ENCODE results near the gene WNT3.
"Not testable (repeated sequence)": the region's sequence is repeated elsewhere in the genome, so short reads cannot be mapped to it uniquely, and the experiment has no call there.

The WNT3 gene

DNA sequence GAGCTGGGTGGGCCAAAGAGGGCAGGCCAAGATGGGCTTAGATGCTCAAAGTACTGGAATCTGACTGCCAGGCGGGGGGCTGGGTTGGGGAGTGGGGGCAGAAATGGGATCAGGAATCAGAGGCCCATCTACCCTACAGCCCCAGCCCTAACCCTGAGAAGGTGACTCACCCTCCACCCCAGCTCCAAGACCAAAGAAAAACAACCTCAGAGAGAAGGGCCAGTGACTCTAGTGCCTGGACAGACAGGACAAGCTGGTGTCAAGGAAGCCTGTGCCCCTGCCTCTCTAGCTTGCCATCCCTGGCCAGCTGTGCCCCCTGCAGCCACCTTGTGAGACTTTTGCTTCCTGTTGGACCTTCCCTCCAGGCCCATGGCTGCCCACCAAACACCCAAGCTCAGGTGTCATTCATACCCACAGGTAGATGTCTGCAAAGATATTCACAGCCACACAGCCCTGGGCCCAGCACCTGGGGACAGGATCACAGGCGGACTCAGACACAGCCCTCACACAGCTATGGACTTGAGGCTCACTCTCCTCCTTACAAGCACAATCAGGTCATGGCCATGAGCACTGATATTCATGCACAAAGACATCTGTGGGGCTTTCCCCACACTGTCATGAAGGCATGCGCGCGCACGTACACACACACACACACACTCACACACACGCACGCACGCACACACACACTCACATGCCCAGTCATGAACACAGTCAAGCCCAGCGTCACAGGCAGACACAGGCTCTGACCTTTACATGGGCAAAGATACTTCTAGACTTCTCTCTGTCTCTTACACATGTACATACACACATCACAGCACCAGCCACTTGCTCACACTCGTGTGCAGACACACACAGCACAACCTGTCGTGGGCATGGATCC lies 2.8 kb downstream of the WNT3 start:
- no peak for FAIRE-seq
- no peak for DNase-seq (ENCODE audit: extremely low spot score, insufficient read length, low read depth)

- FAIRE-seq (no peak), DNase-seq (ENCODE audit: extremely low spot score, insufficient read length, low read depth) (no peak)
These were observed 4.0 kb downstream of the WNT3 start for GRCh38 chr17:46814446-46814845.

- DNase-seq (ENCODE audit: extremely low spot score, insufficient read length, low read depth), result no peak
- FAIRE-seq, result no peak
These were observed 4.6 kb downstream of the WNT3 start for GRCh38 chr17:46813920-46814319.

DNA sequence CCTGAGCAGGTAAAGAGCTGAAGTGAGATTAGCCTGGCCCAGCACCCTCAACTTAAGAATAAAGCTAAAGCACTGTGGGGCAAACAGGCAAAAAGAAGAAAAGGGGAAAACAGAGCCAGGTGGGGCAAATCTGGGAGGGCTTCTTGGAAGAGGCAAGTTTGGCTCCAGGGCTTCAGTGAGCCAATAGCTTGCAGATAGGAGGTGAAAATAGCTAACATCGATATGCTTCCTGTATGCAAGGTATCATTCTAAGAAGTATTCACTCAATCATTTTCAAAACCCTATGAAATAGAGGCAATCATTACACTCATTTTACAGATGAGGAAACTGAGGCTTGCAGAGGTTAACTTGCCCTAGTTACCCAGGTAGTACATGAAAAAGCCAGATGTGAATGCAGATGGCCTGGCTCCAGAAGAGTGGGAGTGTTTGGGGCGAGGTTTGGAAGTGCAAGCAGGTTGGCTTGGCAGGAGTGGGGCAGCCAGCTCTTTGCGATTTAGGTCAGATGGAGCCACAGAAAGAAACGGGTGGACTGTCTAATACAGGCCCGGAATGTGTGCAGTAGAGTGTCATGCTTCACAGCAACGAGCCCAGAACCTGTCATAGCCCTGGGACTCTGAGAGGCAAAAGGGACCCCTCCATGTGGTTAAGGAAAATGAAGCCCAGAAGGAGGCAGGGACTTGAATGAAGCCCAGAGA lies 5.7 kb downstream of the WNT3 start:
- FAIRE-seq, result no peak
- DNase-seq (ENCODE audit: extremely low spot score, insufficient read length, low read depth), result no peak

GRCh38 chr17:46811978-46812583 lies 6.4 kb downstream of the WNT3 start:
- FAIRE-seq, result no peak
- no peak for DNase-seq (ENCODE audit: extremely low spot score, insufficient read length, low read depth)

GRCh38 chr17:46810837-46811236 lies 7.7 kb downstream of the WNT3 start:
- no peak for DNase-seq (ENCODE audit: extremely low spot score, insufficient read length, low read depth)
- no peak for FAIRE-seq

GRCh38 chr17:46809110-46809571 lies 9.4 kb downstream of the WNT3 start:
- no peak for FAIRE-seq
- DNase-seq (ENCODE audit: extremely low spot score, insufficient read length, low read depth), result no peak

DNA sequence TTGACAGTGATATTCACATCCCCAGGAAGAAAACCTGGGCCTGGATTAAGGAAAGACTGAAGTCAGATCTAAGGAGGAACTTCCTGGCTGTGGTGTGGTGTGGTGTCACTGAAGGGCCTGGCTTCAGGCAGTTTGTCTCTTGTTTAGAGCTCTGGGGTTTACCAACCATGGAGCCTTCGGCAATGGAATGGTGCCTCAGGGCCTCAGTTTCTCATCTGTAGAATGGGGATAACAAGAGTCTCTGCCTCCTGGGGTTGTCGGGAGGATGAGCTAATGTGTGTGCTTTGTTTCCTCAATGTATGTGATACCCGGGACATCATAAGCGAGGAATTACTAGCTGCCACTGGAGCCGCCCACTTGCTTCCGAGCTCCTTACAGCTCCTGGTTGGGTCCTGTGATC lies 12.7 kb downstream of the WNT3 start:
- DNase-seq (ENCODE audit: extremely low spot score, insufficient read length, low read depth), result no peak
- FAIRE-seq, result no peak

GRCh38 chr17:46803544-46803943 lies 14.9 kb downstream of the WNT3 start:
- DNase-seq (ENCODE audit: extremely low spot score, insufficient read length, low read depth) (no peak), FAIRE-seq (no peak)

DNA sequence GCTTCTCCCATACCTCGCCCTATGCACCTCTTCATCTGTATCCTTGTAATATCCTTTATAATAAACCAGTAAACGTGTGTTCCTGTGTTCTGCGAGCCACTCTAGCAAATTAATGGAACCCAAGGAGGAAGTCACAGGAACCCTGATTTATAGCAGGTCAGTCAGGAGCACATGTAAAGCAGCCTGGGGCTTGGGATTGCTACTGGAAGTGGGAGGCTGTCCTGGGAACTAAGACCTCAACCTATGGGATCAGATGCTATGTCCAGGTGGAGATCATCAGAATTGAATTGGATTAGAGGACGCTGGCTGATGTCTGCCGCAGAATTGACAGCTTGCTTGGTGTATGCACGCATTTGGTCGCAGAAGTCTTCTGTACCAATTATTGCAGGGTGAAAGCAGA lies 15.7 kb downstream of the WNT3 start:
- FAIRE-seq (no peak), DNase-seq (ENCODE audit: extremely low spot score, insufficient read length, low read depth) (no peak)

DNA sequence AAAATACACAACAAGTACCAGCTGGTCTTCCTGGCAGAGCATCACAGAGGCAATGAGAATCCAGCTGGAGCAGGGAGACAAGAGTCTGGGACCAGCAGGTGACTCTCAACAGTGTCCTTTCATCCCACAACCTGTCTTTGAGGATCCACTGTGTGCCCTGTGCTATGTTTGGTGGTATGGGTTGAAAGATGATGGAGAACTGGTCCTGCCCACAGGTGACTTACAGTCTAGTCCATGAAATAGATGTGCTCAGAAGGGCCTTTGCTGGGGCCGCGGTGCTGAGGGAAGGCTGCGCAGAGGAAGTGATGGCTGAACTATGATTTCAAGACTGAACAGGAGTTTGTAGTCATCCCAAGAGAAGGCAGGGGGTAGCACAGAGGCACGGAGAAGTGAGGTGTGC lies 17.9 kb downstream of the WNT3 start:
- FAIRE-seq (no peak), DNase-seq (ENCODE audit: extremely low spot score, insufficient read length, low read depth) (no peak)

- DNase-seq (ENCODE audit: extremely low spot score, insufficient read length, low read depth) (no peak), FAIRE-seq (no peak)
These were observed 21.4 kb downstream of the WNT3 start for GRCh38 chr17:46796956-46797530.

DNA sequence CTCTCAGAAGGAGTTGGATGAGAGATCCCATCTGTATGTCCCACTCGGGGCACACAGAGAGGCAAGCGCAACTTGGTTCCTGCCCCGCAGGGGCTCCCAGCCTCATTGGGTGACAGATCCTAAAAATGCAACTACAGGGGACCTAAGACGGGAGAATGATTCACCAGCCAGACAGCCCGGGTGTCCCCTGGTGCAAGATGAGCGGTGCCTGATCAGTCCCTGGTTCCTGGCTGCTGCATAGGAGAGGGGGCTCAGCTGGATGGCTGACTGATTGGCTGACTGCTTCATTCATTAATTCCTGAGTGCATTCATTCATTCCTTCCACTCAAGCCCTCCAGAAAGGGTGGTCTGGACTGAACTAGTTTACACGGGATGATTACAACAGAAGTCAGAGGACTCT lies 22.0 kb downstream of the WNT3 start:
- DNase-seq (ENCODE audit: extremely low spot score, insufficient read length, low read depth), result no peak
- FAIRE-seq, result no peak

DNA sequence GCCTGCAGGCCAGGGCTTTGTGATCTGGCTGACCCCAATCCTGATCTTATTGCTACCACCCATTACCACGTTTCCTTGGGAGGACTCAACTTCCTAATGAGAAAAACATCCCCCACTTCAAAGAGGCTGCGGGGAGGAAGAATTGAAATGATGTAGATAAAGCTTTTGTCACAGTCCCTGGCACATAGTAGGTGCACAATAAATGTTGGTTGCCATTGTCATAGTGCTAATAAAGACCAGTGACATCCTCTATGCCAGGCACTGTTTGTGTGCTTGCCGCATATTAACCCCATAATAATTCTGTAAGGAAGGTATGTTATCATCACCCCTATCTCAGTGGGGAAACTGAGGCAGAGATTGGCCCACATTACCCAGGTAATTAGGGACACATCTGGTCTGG lies 22.4 kb downstream of the WNT3 start:
- FAIRE-seq (no peak), DNase-seq (ENCODE audit: extremely low spot score, insufficient read length, low read depth) (no peak)

- no peak for DNase-seq (ENCODE audit: extremely low spot score, insufficient read length, low read depth)
These were observed 23.0 kb downstream of the WNT3 start for GRCh38 chr17:46795379-46795952.

GRCh38 chr17:46794318-46794717 lies 24.2 kb downstream of the WNT3 start:
- FAIRE-seq, result no peak
- DNase-seq (ENCODE audit: extremely low spot score, insufficient read length, low read depth), result no peak

More at GRCh38 chr17:46795379-46795952, 23.0 kb downstream of the WNT3 start:
- FAIRE-seq, result no peak

GRCh38 chr17:46793541-46793940 lies 25.0 kb downstream of the WNT3 start:
- DNase-seq (ENCODE audit: extremely low spot score, insufficient read length, low read depth) (no peak), FAIRE-seq (no peak)

- FAIRE-seq; DNase-seq (ENCODE audit: extremely low spot score, insufficient read length, low read depth): not testable (repeated sequence)
These were observed 25.5 kb downstream of the WNT3 start for GRCh38 chr17:46793023-46793422.

DNA sequence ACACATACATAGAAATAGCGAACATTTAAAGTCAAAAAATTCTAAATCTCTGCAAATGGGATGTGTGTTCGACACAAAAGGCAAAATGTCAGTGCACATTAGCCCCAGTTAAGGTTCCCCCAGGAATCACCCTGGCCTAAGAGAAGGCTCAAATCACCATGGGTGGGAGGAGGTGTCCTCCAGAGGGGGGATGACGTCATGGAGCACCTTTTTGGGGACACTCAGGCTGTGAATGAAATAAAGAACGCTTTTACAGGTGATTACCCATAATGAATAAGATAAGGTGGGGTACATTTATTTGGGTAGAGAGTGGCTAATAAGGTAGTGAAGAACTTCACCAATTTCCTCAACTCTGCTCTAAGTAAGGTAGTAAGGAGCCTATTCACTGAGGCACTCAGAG lies 26.4 kb downstream of the WNT3 start:
- FAIRE-seq, result no peak
- DNase-seq (ENCODE audit: extremely low spot score, insufficient read length, low read depth), result no peak

GRCh38 chr17:46791531-46791930 lies 27.0 kb downstream of the WNT3 start:
- FAIRE-seq, result no peak
- no peak for DNase-seq (ENCODE audit: extremely low spot score, insufficient read length, low read depth)

All from GM18507 (cell line).